HTR-8/SVneo (cell line): ENCODE results near the gene CLEC4F.

Source experiments
- DNase-seq: peaks from one replicate; pipeline ENCODE4 v3.0.0; 2011; ENCODE audit warnings: low spot score, mixed read lengths; ENCODE audit not compliant: insufficient read length
- FAIRE-seq: peaks from 2 replicates; lab custom pipeline; 2011; peaks lifted over from hg19 to GRCh38; lab: Jason Lieb, UNC

The CLEC4F gene, protein sequence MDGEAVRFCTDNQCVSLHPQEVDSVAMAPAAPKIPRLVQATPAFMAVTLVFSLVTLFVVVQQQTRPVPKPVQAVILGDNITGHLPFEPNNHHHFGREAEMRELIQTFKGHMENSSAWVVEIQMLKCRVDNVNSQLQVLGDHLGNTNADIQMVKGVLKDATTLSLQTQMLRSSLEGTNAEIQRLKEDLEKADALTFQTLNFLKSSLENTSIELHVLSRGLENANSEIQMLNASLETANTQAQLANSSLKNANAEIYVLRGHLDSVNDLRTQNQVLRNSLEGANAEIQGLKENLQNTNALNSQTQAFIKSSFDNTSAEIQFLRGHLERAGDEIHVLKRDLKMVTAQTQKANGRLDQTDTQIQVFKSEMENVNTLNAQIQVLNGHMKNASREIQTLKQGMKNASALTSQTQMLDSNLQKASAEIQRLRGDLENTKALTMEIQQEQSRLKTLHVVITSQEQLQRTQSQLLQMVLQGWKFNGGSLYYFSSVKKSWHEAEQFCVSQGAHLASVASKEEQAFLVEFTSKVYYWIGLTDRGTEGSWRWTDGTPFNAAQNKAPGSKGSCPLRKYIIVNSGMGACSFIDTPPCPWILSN

DNA sequence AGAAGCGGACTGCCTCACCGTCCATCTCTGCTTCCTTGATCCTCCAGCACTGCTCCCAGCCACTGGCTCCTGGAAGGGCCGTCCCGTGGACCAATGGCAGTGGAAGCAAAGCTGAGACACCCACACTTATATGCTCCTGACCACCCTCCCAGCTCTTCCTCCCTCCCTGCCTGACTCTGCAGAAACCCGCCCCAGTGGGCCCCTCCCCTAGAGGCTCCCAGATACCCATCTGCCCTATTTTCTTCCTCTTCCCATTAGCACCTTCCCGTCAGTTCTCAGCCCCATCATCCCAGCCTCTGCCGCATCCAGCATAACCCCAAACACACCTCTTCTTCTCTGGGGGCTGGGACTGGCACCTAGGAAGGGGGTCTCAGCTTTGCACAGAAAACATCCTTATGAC lies at the start of gene CLEC4F:
Gene CLEC4F (minus strand): TSS at position 101 of the 400 bp plus-strand sequence. CDS start 76 bp downstream, at position 25.
- FAIRE-seq (no peak), DNase-seq (no peak)

DNA sequence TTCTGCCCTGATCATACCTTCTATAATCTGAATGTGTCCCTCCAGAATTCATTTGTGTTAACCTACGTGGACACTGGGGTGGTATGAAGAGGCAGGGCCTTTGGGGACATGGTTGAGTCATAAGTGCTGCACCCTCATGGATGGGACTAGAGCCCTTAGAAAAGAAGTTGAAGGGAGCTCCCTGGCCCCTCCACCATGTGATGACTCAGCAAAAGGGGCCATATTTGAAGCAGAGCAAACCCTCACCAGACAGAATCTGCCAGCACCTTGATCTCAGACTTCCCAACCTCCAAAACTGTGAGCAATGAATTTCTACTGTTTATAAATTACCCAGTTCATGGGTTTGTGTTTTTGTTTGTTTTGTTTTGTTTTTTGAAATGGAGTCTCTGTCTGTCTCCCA lies 48.6 kb upstream of the CLEC4F start:
- DNase-seq (no peak), FAIRE-seq (no peak)

- peak; percentile 88 for DNase-seq
- FAIRE-seq = peak; percentile 79
Measured at GRCh38 chr2:70861777-70862625, 41.6 kb upstream of the CLEC4F start.

- FAIRE-seq (no peak), DNase-seq (no peak)
Measured at GRCh38 chr2:70855667-70856066, 35.3 kb upstream of the CLEC4F start.

DNA sequence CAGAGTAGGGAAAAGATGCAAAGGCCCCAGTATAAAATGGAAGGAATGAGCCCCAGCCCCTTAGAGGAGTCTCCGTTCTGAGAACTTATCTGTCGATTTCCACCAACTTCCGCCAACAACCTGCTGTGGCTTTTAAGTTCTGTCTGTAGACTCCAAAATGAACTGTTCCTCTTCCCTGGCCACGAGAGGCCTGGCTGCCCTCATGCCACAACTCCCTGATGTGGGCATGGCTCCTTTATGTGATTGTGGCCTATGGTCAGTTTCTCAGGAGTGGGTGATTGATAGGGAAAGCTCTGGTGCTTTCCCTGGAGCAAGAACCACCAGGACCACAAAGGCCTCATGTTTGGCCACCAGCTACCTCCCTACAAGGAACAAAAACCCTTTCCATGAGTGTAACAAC lies 34.0 kb upstream of the CLEC4F start:
- no peak for FAIRE-seq
- DNase-seq = no peak

GRCh38 chr2:70852824-70853223 lies 32.4 kb upstream of the CLEC4F start:
- FAIRE-seq (no peak), DNase-seq (no peak)

- no peak for FAIRE-seq
Measured at GRCh38 chr2:70851704-70852103, 31.3 kb upstream of the CLEC4F start.

GRCh38 chr2:70850925-70851324 lies 30.5 kb upstream of the CLEC4F start:
- no peak for FAIRE-seq
- DNase-seq = no peak

More at GRCh38 chr2:70851704-70852103, 31.3 kb upstream of the CLEC4F start:
- DNase-seq = no peak

- no peak for DNase-seq
- no peak for FAIRE-seq
Measured at GRCh38 chr2:70842401-70842800, 22.0 kb upstream of the CLEC4F start.

GRCh38 chr2:70837980-70838925 lies 17.9 kb upstream of the CLEC4F start:
- DNase-seq (no peak), FAIRE-seq (no peak)

DNA sequence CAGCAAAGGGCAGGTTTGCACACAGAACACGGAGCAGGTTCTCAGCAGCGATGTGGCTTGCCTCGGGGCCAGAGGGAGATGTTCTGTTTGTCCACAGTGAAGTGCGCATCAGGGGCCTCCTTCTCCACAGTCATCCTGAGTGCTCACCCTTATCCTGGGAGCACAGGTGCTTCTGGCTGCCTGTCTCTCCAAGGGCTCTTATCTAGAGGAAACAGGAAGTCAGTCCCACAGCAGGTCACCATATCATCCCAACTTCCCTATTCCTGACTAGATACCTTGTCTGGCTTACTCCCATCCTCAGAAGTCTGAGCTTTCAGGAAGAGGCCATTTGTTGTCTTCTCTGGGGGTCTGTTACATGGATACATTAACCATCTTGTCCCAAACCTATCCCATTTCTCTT lies 15.2 kb upstream of the CLEC4F start, which contains the start of gene CD207:
Gene CD207 (minus strand): TSS at position 174 of the 400 bp plus-strand sequence. CDS start 40 bp downstream, at position 134.
- no peak for FAIRE-seq
- DNase-seq = no peak

GRCh38 chr2:70834881-70835280 lies 14.5 kb upstream of the CLEC4F start:
- DNase-seq (no peak), FAIRE-seq (no peak)

GRCh38 chr2:70834106-70834505 lies 13.7 kb upstream of the CLEC4F start:
- DNase-seq = no peak
- no peak for FAIRE-seq

GRCh38 chr2:70833246-70833645 lies 12.8 kb upstream of the CLEC4F start:
- DNase-seq (no peak), FAIRE-seq (no peak)

- DNase-seq (no peak), FAIRE-seq (no peak)
Measured at GRCh38 chr2:70832386-70832785, 12.0 kb upstream of the CLEC4F start.

DNA sequence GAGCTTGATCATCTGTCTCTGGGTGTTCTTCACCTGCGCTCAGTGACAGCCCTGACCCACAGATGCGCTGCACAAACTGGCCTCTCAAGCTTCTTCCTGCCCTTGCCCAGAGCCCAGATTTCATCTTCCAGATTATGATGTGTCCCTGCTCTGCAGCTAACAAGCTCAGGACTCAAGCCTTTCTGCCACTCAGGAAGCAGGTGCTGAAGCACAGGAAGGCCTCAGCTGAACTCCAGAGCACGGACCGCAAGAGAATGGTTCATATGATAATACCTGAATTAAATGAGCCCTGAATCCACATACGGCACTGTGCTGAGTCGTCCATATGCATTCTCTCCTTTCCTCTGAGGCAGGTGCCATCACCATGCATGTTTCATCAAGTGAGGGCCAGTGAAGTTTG lies 11.5 kb upstream of the CLEC4F start:
- FAIRE-seq = no peak
- no peak for DNase-seq

GRCh38 chr2:70830366-70830765 lies 10.0 kb upstream of the CLEC4F start:
- FAIRE-seq (no peak), DNase-seq (no peak)

- no peak for FAIRE-seq
- DNase-seq = no peak
Measured at GRCh38 chr2:70829916-70830315, 9.5 kb upstream of the CLEC4F start.

DNA sequence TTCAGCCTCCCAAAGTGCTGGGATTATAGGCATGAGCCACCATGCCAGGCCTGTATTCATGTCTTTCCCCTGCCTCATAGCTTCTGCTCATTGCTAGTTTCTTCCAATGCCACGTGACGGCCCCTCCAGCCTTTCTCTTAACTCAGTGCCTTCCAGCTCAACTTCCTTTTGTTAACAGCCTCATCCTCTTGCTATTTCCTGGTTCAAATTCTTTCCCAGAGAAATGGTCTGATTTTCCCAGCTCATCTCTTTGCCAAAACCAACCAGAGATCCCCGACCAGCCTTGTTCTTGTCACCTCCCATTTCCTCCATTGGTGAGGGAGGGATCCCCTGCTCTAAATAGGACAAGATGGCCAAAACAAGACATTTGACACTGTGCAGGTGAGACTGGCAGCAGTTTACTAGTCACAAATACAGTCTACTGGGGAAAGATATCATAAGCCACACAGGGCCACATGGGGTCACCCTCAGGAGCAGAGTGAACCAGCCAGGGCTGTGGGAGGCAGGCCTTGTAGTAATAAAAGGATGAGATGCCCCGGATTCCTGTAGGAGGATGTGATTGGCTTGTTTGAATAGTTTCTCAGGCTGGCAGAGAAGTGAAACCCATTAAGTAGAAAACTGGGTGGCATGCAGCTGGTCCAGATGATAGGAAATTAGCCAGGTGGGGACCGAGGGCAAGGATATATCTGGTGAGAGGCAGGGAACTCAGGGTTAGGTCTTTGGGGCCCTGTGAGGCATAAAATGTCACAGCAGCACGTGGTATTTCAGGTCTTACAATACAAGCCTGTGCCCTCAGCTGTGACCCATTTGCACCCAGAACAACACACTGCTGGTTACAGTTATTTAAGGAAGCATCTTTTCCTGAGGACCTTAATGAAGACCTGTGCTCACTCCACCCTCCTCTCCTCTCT lies 8.8 kb upstream of the CLEC4F start:
- peak; percentile 44 for FAIRE-seq
- peak; percentile 33 for DNase-seq
